ENCODE results near the gene PEDS1. TPM values are rescaled to one million over a fixed set of nuclear protein-coding genes. Genes with fewer than 3 reads are reported as not detected.
A peak's percentile ranks its signal among the peaks of the same experiment; 100 is the strongest.
"Not testable (repeated sequence)": the region's sequence is repeated elsewhere in the genome, so short reads cannot be mapped to it uniquely, and the experiment has no call there.

The PEDS1 gene
- total and polyA plus RNA-seq, 3 experiments from 2014 or later: 20.2 to 26.9 (median 23.6) TPM

- H3K36me3 Mint-ChIP-seq: no peaks in the 10 kb centered on the region
- POLR2A ChIA-PET: no interaction called here
These were observed 27.8 kb upstream of the PEDS1 start for GRCh38 chr20:50181344-50181743.

GRCh38 chr20:50178672-50179071 lies 25.1 kb upstream of the PEDS1 start:
- DNase-seq; H3K9me3 ChIP-seq (ENCODE audit: low read length); H3K27me3 ChIP-seq (ENCODE audit: insufficient read depth, low read length, poor library complexity, severe bottlenecking); H3K36me3 ChIP-seq (ENCODE audit: insufficient read depth, low read length); H3K9me3 Mint-ChIP-seq; H3K27me3 Mint-ChIP-seq; H3K27ac Mint-ChIP-seq; H3K4me3 ChIP-seq (ENCODE audit: low read length); H3K27ac ChIP-seq (ENCODE audit: low read depth, low read length); H3K4me1 Mint-ChIP-seq; H3K4me1 ChIP-seq (ENCODE audit: insufficient read depth, low read length); H3K36me3 Mint-ChIP-seq: not testable (repeated sequence)
- ChIA-PET POLR2A (interaction anchor here (0.5 to 1.3 kb wide), 3 partner anchors 58 to 200 kb away, joined by 3 to 12 read pairs (median 7); no protein-coding TSS in a partner anchor), CTCF (interaction anchor here (0.7 to 3.2 kb wide), 18 partner anchors 9 to 305 kb away, joined by 3 to 25 read pairs (median 5); partner anchors contain the start of gene PEDS1)
- H3K4me3 Mint-ChIP-seq: peak overlapping the region in 1 of 7 donors; percentile 31

More at GRCh38 chr20:50181344-50181743, 27.8 kb upstream of the PEDS1 start:
- Histone ChIP-seq H3K27me3 (ENCODE audit: insufficient read depth, low read length, poor library complexity, severe bottlenecking) (no peaks in the 10 kb centered on the region), H3K27ac (ENCODE audit: low read depth, low read length) (no peak overlapping the region), H3K36me3 (ENCODE audit: insufficient read depth, low read length) (no peaks in the 10 kb centered on the region), H3K9me3 (ENCODE audit: low read length) (no peaks in the 10 kb centered on the region), H3K4me3 (ENCODE audit: low read length) (no peak overlapping the region), H3K4me1 (ENCODE audit: insufficient read depth, low read length) (no peaks in the 10 kb centered on the region)
- peaks cover 4 to 22% of the 10 kb centered on the region in 2 donors for H3K27me3 Mint-ChIP-seq
- no peak overlapping the region for H3K4me3 Mint-ChIP-seq
- CTCF ChIA-PET: interaction anchor here (1.7 to 5.8 kb wide), 6 partner anchors 7 to 282 kb away, joined by 3 to 51 read pairs (median 12); no protein-coding TSS in a partner anchor
- H3K9me3 Mint-ChIP-seq: no peaks in the 10 kb centered on the region
- no peak for DNase-seq
- H3K4me1 Mint-ChIP-seq: peaks cover under 1 to 5% (median 2%) of the 10 kb centered on the region in 3 donors
- H3K27ac Mint-ChIP-seq: no peak overlapping the region

GRCh38 chr20:50175938-50176933 lies 22.7 kb upstream of the PEDS1 start:
- no peaks in the 10 kb centered on the region for H3K4me1 ChIP-seq (ENCODE audit: insufficient read depth, low read length)
- ChIA-PET POLR2A (interaction anchor here (0.6 to 0.7 kb wide), 2 partner anchors 61 to 1418 kb away, joined by 3 to 4 read pairs; no protein-coding TSS in a partner anchor), CTCF (interaction anchor here (0.7 to 4.0 kb wide), 7 partner anchors 9 to 288 kb away, joined by 3 to 22 read pairs (median 3); partner anchors contain the start of gene PEDS1)
- H3K36me3 Mint-ChIP-seq: no peaks in the 10 kb centered on the region
- peaks cover 10 to 15% of the 10 kb centered on the region in 2 donors for H3K27me3 Mint-ChIP-seq
- H3K4me3 ChIP-seq (ENCODE audit: low read length): no peak overlapping the region
- no peaks in the 10 kb centered on the region for H3K9me3 Mint-ChIP-seq
- no peak overlapping the region for H3K4me3 Mint-ChIP-seq
- peaks cover 0 to 5% (median 0%) of the 10 kb centered on the region in 3 donors for H3K4me1 Mint-ChIP-seq
- no peaks in the 10 kb centered on the region for H3K36me3 ChIP-seq (ENCODE audit: insufficient read depth, low read length)
- H3K27ac ChIP-seq (ENCODE audit: low read depth, low read length): no peak overlapping the region
- H3K9me3 ChIP-seq (ENCODE audit: low read length): no peaks in the 10 kb centered on the region
- no peaks in the 10 kb centered on the region for H3K27me3 ChIP-seq (ENCODE audit: insufficient read depth, low read length, poor library complexity, severe bottlenecking)
- DNase-seq: no peak
- no peak overlapping the region for H3K27ac Mint-ChIP-seq

- H3K9me3 Mint-ChIP-seq: peaks cover 0 to under 1% (median 0%) of the 10 kb centered on the region in 5 donors
- DNase-seq: no peak
- peaks cover 0 to 2% (median 0%) of the 10 kb centered on the region in 3 donors for H3K36me3 Mint-ChIP-seq
- H3K4me3 Mint-ChIP-seq: peak overlapping the region in 1 of 7 donors; percentile 6
- Histone ChIP-seq H3K36me3 (ENCODE audit: insufficient read depth, low read length) (no peaks in the 10 kb centered on the region), H3K4me1 (ENCODE audit: insufficient read depth, low read length) (no peaks in the 10 kb centered on the region), H3K9me3 (ENCODE audit: low read length) (no peaks in the 10 kb centered on the region), H3K4me3 (ENCODE audit: low read length) (no peak overlapping the region), H3K27me3 (ENCODE audit: insufficient read depth, low read length, poor library complexity, severe bottlenecking) (no peaks in the 10 kb centered on the region), H3K27ac (ENCODE audit: low read depth, low read length) (no peak overlapping the region)
- H3K4me1 Mint-ChIP-seq: peaks cover 0 to 5% (median 2%) of the 10 kb centered on the region in 3 donors
- CTCF ChIA-PET: interaction anchor here (1.0 to 4.0 kb wide), 3 partner anchors 20 to 103 kb away, joined by 3 to 22 read pairs (median 4); no protein-coding TSS in a partner anchor
- no peak overlapping the region for H3K27ac Mint-ChIP-seq
- peaks cover 8 to 20% of the 10 kb centered on the region in 2 donors for H3K27me3 Mint-ChIP-seq
- POLR2A ChIA-PET: no interaction called here
These were observed 20.9 kb upstream of the PEDS1 start for GRCh38 chr20:50174456-50174855.

- ChIA-PET CTCF (interaction anchor here (1.0 to 8.6 kb wide), 5 partner anchors 7 to 190 kb away, joined by 3 to 203 read pairs (median 3); partner anchors contain the start of gene SNAI1), POLR2A (no interaction called here)
- H3K9me3 Mint-ChIP-seq: peaks cover 0 to 2% (median 0%) of the 10 kb centered on the region in 5 donors
- Histone ChIP-seq H3K36me3 (ENCODE audit: insufficient read depth, low read length) (no peaks in the 10 kb centered on the region), H3K27me3 (ENCODE audit: insufficient read depth, low read length, poor library complexity, severe bottlenecking) (no peaks in the 10 kb centered on the region), H3K4me1 (ENCODE audit: insufficient read depth, low read length) (no peaks in the 10 kb centered on the region), H3K27ac (ENCODE audit: low read depth, low read length) (no peak overlapping the region), H3K9me3 (ENCODE audit: low read length) (no peaks in the 10 kb centered on the region), H3K4me3 (ENCODE audit: low read length) (no peak overlapping the region)
- DNase-seq: no peak
- peaks cover 0 to 4% (median 0%) of the 10 kb centered on the region in 3 donors for H3K4me1 Mint-ChIP-seq
- H3K4me3 Mint-ChIP-seq: peak overlapping the region in 1 of 7 donors; percentile 1
- peaks cover 8 to 23% of the 10 kb centered on the region in 2 donors for H3K27me3 Mint-ChIP-seq
- peaks cover 0 to 4% (median 0%) of the 10 kb centered on the region in 3 donors for H3K36me3 Mint-ChIP-seq
- H3K27ac Mint-ChIP-seq: no peak overlapping the region
These were observed 19.0 kb upstream of the PEDS1 start for GRCh38 chr20:50172347-50173013.

GRCh38 chr20:50170549-50171220 lies 17.2 kb upstream of the PEDS1 start:
- POLR2A ChIA-PET: no interaction called here
- peaks cover 10 to 23% of the 10 kb centered on the region in 2 donors for H3K27me3 Mint-ChIP-seq
- CTCF ChIA-PET: interaction anchor here (0.7 to 8.6 kb wide), 9 partner anchors 9 to 192 kb away, joined by 3 to 203 read pairs (median 5); partner anchors contain the start of gene PEDS1

GRCh38 chr20:50169329-50169823 lies 15.9 kb upstream of the PEDS1 start:
- DNase-seq: peak; percentile 67 to 84 (median 72)
- Mint-ChIP-seq H3K27ac (no peak overlapping the region), H3K4me1 (peaks cover 6 to 13% (median 8%) of the 10 kb centered on the region in 3 donors), H3K9me3 (peaks cover 0 to 2% (median 0%) of the 10 kb centered on the region in 5 donors), H3K27me3 (peaks cover 10 to 23% of the 10 kb centered on the region in 2 donors), H3K4me3 (no peak overlapping the region), H3K36me3 (peaks cover 0 to 4% (median 0%) of the 10 kb centered on the region in 3 donors)
- no peak overlapping the region for H3K27ac ChIP-seq (ENCODE audit: low read depth, low read length)
- peaks cover 4% of the 10 kb centered on the region for H3K4me1 ChIP-seq (ENCODE audit: insufficient read depth, low read length)
- POLR2A ChIA-PET: interaction anchor here (1.2 kb wide), 2 partner anchors 48 to 53 kb away, joined by 7 to 9 read pairs; no protein-coding TSS in a partner anchor
- no peaks in the 10 kb centered on the region for H3K27me3 ChIP-seq (ENCODE audit: insufficient read depth, low read length, poor library complexity, severe bottlenecking)
- no peaks in the 10 kb centered on the region for H3K9me3 ChIP-seq (ENCODE audit: low read length)
- H3K36me3 ChIP-seq (ENCODE audit: insufficient read depth, low read length): no peaks in the 10 kb centered on the region
- CTCF ChIA-PET: interaction anchor here (1.0 to 8.6 kb wide), 19 partner anchors 8 to 295 kb away, joined by 3 to 203 read pairs (median 5); partner anchors contain the start of gene PEDS1
- no peak overlapping the region for H3K4me3 ChIP-seq (ENCODE audit: low read length)

More at GRCh38 chr20:50170549-50171220, 17.2 kb upstream of the PEDS1 start:
- H3K4me1 ChIP-seq (ENCODE audit: insufficient read depth, low read length): peaks cover 4% of the 10 kb centered on the region
- H3K4me3 ChIP-seq (ENCODE audit: low read length): no peak overlapping the region
- Mint-ChIP-seq H3K27ac (no peak overlapping the region), H3K36me3 (peaks cover 0 to 4% (median 0%) of the 10 kb centered on the region in 3 donors), H3K4me3 (no peak overlapping the region), H3K4me1 (peaks cover 6 to 12% (median 8%) of the 10 kb centered on the region in 3 donors), H3K9me3 (peaks cover 0 to 2% (median 0%) of the 10 kb centered on the region in 5 donors)
- no peaks in the 10 kb centered on the region for H3K27me3 ChIP-seq (ENCODE audit: insufficient read depth, low read length, poor library complexity, severe bottlenecking)
- H3K36me3 ChIP-seq (ENCODE audit: insufficient read depth, low read length): no peaks in the 10 kb centered on the region
- no peak overlapping the region for H3K27ac ChIP-seq (ENCODE audit: low read depth, low read length)
- H3K9me3 ChIP-seq (ENCODE audit: low read length): no peaks in the 10 kb centered on the region
- no peak for DNase-seq

All from CD8-positive, alpha-beta memory T cell (primary cell).